HepG2 (cell line): ENCODE measurements around the gene EFHC2. TPM values are rescaled to one million over a fixed set of nuclear protein-coding genes. Genes with fewer than 3 reads are reported as not detected.

Experiments
- CC2D1A ChIP-seq: sonication (generic); formaldehyde crosslinking; IDR thresholded peaks from 2 replicates; pipeline ENCODE4 v1.8.1; 2023; ENCODE audit warnings: mild to moderate bottlenecking, missing genetic modification reagents
- MAX ChIP-seq: IDR thresholded peaks from 2 replicates; pipeline ENCODE4 v1.6.1; 2012; ENCODE audit warnings: inconsistent platforms
- RXRA ChIP-seq: sonication (generic); formaldehyde crosslinking; IDR thresholded peaks from 2 replicates; pipeline ENCODE4 v1.5.1; 2020; ENCODE audit warnings: missing genetic modification reagents
- TCF7L2 ChIP-seq: IDR thresholded peaks from 2 replicates; pipeline ENCODE4 v1.6.1; 2011; ENCODE audit warnings: mild to moderate bottlenecking, low read depth, low read length, moderate library complexity
- ZBTB4 ChIP-seq: sonication (generic); formaldehyde crosslinking; IDR thresholded peaks from 2 replicates; pipeline ENCODE4 v1.4.0; 2020; ENCODE audit warnings: missing genetic modification reagents, mild to moderate bottlenecking, borderline replicate concordance
- ZNF777 ChIP-seq: sonication (generic); formaldehyde crosslinking; IDR thresholded peaks from 2 replicates; pipeline ENCODE4 v1.4.0; 2020; ENCODE audit warnings: missing genetic modification reagents
- polyA plus RNA-seq, 8 experiments: library from polyadenylated mRNA; depleted of rRNA in 3 of 8; stranded (reverse) in 7 of 8; unstranded in 1 of 8; fragments of >200 nt; fragmentation: Illumina TruSeq in 4 of 8; extraction: Trizol in 4 of 8; gene quantifications; 2 replicates each; pipeline versions ENCODE4 v1.2.1 to v1.2.3, GENCODE V29; 2011 to 2016; ENCODE audit warnings: low read depth in 4 of 8, missing spikeins in 1 of 8, mixed read lengths in 1 of 8; ENCODE audit not compliant: insufficient read depth in 1 of 8
- total RNA-seq, 5 experiments: library from RNA; depleted of rRNA; stranded (reverse); fragments of >200 nt; fragmentation: Illumina TruSeq; extraction: Trizol; gene quantifications; 2 replicates each; pipeline ENCODE4 v1.2.3, GENCODE V29; 2016; ENCODE audit warnings: low read depth in 1 of 5
- TF ChIP-seq, protein P1 (sequence below): sonication (generic); formaldehyde crosslinking; IDR thresholded peaks from 2 replicates; pipeline ENCODE4 v1.4.0; 2020; ENCODE audit warnings: mild to moderate bottlenecking, missing genetic modification reagents
- TF ChIP-seq, protein P2 (sequence below): sonication (generic); formaldehyde crosslinking; IDR thresholded peaks from 2 replicates; pipeline ENCODE4 v1.5.1; 2020; ENCODE audit warnings: mild to moderate bottlenecking, missing genetic modification reagents, borderline replicate concordance

The EFHC2 gene
- total and polyA plus RNA-seq, 2 of the 13 experiments (the other 11 are each of a cell fraction or from before 2014, with no cell fraction given) = not detected

DNA sequence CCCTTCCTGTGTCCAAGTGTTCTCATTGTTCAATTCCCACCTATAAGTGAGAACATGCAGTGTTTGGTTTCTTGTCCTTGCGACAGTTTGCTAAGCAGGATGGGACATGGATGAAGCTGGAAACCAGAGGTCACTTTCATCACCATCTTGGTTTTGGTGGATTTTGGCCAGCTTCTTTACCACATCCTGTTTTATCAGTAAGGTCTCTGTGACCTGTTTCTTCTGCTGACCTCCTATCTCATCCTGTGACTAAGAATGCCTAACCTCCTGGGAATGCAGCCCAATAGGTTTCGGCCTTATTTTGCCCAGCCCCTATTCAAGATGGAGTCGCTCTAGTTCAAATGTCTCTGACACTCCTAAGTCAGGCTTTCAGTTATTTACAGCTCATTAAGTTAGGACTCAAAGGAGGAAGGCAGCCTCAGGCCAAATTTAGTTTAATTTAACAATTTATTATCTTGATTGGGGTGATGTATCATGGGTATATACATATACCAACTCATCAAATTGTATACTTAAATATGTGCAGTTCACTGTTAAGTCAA is 200.3 kb downstream of the EFHC2 start (continued):
- TF ChIP-seq, protein P1, sequence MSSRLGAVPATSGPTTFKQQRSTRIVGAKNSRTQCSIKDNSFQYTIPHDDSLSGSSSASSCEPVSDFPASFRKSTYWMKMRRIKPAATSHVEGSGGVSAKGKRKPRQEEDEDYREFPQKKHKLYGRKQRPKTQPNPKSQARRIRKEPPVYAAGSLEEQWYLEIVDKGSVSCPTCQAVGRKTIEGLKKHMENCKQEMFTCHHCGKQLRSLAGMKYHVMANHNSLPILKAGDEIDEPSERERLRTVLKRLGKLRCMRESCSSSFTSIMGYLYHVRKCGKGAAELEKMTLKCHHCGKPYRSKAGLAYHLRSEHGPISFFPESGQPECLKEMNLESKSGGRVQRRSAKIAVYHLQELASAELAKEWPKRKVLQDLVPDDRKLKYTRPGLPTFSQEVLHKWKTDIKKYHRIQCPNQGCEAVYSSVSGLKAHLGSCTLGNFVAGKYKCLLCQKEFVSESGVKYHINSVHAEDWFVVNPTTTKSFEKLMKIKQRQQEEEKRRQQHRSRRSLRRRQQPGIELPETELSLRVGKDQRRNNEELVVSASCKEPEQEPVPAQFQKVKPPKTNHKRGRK (CRISPR knock-in tag) = no peak
- no peak for TF ChIP-seq ZNF777 (CRISPR knock-in tag)
- TF ChIP-seq CC2D1A = no peak
- TF ChIP-seq ZBTB4 (CRISPR knock-in tag) = no peak
- TF ChIP-seq MAX = no peak
- no peak for TF ChIP-seq TCF7L2
- no peak for TF ChIP-seq RXRA (CRISPR knock-in tag)
- TF ChIP-seq, protein P2, sequence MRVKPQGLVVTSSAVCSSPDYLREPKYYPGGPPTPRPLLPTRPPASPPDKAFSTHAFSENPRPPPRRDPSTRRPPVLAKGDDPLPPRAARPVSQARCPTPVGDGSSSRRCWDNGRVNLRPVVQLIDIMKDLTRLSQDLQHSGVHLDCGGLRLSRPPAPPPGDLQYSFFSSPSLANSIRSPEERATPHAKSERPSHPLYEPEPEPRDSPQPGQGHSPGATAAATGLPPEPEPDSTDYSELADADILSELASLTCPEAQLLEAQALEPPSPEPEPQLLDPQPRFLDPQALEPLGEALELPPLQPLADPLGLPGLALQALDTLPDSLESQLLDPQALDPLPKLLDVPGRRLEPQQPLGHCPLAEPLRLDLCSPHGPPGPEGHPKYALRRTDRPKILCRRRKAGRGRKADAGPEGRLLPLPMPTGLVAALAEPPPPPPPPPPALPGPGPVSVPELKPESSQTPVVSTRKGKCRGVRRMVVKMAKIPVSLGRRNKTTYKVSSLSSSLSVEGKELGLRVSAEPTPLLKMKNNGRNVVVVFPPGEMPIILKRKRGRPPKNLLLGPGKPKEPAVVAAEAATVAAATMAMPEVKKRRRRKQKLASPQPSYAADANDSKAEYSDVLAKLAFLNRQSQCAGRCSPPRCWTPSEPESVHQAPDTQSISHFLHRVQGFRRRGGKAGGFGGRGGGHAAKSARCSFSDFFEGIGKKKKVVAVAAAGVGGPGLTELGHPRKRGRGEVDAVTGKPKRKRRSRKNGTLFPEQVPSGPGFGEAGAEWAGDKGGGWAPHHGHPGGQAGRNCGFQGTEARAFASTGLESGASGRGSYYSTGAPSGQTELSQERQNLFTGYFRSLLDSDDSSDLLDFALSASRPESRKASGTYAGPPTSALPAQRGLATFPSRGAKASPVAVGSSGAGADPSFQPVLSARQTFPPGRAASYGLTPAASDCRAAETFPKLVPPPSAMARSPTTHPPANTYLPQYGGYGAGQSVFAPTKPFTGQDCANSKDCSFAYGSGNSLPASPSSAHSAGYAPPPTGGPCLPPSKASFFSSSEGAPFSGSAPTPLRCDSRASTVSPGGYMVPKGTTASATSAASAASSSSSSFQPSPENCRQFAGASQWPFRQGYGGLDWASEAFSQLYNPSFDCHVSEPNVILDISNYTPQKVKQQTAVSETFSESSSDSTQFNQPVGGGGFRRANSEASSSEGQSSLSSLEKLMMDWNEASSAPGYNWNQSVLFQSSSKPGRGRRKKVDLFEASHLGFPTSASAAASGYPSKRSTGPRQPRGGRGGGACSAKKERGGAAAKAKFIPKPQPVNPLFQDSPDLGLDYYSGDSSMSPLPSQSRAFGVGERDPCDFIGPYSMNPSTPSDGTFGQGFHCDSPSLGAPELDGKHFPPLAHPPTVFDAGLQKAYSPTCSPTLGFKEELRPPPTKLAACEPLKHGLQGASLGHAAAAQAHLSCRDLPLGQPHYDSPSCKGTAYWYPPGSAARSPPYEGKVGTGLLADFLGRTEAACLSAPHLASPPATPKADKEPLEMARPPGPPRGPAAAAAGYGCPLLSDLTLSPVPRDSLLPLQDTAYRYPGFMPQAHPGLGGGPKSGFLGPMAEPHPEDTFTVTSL = no peak
